ENCODE measurements around the gene MMP24OS.
A peak's percentile ranks its signal among the peaks of the same experiment; 100 is the strongest.

Gene MMP24OS

GRCh38 chr20:35243986-35244385 lies 33.9 kb downstream of the MMP24OS start:
- no peak for DNase-seq

DNA sequence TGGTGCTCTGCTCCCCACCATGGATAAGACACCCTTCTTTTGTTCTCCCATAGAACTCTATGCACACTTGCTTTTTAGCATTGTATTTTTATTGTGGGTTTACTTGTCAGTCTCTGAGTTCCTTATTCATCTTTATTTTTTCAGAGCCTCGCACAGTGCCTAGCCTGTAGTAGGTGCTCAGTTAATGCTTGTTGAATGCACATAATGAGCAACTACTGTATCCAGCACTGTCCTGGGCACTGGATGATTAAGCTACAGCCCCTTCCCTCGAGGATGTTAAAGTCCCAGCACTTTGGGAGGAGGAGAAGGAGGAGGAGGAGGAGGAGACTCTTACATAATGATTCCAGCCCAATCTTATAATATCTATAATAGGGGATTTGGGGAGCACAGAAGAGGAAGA lies 34.6 kb downstream of the MMP24OS start:
- DNase-seq = no peak

DNA sequence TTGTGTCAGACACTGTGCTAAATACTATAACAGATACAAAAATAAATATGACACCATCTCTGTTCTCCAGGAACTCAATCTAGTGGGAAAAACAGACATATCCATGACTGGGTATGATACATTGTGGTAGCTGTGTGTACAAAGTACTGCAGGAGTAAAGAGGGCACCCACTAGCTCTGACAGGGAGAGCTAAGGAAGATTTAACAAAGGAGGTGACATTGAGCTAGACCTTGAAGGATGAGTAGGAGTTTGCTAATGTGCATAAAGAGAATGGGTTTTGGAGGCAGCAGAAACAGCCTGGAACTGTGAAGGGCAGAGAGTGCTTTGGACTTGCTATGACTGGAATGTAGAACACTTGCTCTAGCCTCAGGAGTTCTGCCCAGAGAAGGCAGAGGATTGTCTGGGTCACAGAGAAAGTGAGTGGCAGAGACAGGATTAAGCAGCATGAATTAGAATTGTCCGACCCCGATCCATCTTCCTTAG lies 37.1 kb downstream of the MMP24OS start:
- DNase-seq = no peak

GRCh38 chr20:35240083-35240810 lies 37.7 kb downstream of the MMP24OS start:
- no peak for DNase-seq

GRCh38 chr20:35238735-35239134 lies 39.2 kb downstream of the MMP24OS start:
- no peak for DNase-seq

DNA sequence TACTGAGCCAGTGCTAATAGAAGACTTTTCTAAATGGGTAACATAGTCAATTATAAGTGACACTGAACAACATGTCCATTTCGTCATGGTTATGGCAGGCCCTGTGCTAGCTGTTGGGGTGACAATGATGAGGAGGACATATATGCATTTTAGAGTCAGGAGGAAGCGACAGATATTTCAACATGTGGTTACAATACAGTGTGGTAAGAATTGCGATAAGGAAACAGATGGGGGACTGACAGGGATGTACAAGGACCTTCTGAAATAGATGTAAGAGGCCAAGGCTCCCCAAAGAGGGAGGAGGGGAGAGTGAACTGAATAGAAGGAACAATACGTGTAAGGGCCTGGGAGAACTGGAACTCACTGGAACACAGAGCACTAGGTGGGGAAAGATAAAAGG lies 39.8 kb downstream of the MMP24OS start:
- DNase-seq = no peak

GRCh38 chr20:35237486-35237885 lies 40.4 kb downstream of the MMP24OS start:
- no peak for DNase-seq

- no peak for DNase-seq
These were observed 42.0 kb downstream of the MMP24OS start for GRCh38 chr20:35235881-35236280.

GRCh38 chr20:35232575-35232974 lies 45.3 kb downstream of the MMP24OS start:
- DNase-seq = peak; percentile 12 to 80

- DNase-seq = no peak
These were observed 50.8 kb downstream of the MMP24OS start for GRCh38 chr20:35226884-35227681.

All from NCI-H446 (cell line).